ENCODE measurements around the gene HOXC9.

DNA sequence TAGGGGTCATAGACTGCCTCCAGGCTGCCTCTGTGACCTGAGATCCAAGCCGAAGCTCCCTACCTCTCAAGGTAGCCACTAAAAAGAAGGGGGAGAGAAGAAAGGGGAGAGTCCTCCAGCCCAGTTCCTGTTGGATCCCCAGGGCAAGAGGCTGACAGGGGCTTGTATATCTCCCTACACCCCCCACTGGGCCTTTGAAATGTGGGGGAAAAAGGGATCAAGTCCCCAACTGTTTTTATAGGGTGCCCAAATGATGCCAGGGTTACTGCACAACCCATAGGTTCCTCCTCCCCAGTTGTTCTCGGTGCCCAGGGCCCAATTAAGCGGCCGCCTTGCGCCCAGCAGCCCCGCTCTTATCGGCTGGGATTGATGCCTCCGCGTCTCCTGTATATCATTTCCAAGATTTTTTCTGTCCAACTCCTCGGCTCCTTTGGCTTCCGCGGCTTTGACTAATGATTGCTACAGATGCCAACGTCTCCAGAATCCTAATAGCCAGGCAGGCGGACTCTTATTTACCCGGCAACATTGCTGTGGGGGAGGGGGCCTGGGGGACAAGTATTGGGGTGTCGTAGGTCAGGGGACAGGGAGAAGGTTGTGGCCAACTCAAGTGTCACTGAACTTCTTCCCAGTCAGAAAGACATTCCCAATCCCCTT lies 46.0 kb downstream of the HOXC9 start:
- TF ChIP-seq POLR2A (IDR thresholded peaks at IDR 0.05) (no peak), CTCF (IDR thresholded peaks at IDR 0.05) (no peak)
